Measurements from ENCODE around the gene VWA2.

Gene VWA2, protein sequence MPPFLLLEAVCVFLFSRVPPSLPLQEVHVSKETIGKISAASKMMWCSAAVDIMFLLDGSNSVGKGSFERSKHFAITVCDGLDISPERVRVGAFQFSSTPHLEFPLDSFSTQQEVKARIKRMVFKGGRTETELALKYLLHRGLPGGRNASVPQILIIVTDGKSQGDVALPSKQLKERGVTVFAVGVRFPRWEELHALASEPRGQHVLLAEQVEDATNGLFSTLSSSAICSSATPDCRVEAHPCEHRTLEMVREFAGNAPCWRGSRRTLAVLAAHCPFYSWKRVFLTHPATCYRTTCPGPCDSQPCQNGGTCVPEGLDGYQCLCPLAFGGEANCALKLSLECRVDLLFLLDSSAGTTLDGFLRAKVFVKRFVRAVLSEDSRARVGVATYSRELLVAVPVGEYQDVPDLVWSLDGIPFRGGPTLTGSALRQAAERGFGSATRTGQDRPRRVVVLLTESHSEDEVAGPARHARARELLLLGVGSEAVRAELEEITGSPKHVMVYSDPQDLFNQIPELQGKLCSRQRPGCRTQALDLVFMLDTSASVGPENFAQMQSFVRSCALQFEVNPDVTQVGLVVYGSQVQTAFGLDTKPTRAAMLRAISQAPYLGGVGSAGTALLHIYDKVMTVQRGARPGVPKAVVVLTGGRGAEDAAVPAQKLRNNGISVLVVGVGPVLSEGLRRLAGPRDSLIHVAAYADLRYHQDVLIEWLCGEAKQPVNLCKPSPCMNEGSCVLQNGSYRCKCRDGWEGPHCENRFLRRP

DNA sequence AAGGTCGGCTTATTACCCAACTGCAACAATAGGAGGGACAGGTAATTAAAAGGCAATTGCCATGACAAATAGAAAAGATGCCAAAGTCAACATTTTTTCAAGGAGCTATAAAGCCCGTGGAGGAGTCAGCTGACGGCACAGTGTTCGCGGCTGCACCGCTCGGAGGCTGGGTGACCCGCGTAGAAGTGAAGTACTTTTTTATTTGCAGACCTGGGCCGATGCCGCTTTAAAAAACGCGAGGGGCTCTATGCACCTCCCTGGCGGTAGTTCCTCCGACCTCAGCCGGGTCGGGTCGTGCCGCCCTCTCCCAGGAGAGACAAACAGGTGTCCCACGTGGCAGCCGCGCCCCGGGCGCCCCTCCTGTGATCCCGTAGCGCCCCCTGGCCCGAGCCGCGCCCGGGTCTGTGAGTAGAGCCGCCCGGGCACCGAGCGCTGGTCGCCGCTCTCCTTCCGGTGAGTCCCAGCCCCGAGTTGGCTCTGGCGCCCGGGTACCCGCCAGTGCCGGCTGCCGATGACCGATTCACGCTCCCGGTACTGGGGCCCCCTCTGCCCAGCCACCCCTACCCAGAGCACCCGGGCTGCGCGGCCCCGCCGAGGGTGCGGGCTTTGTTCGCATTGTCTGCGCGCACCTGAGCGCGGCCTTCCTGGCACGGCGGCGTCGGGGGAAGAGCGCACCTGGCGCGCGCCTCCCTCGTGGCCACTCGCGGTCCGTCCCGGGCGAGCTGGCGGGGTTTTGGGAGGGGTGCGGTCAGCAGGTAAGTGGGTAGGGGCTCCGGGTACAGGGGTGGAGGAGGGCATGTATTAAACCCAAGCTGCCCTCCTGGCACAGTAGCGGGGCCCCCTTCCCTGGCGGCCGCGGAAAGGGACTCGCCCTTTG, at the start of gene VWA2:
TSS of gene VWA2 (plus strand) at position 138 of the 877 bp plus-strand sequence. CDS start 9,460 bp downstream, outside the sequence.
- DNase-seq = no peak

DNA sequence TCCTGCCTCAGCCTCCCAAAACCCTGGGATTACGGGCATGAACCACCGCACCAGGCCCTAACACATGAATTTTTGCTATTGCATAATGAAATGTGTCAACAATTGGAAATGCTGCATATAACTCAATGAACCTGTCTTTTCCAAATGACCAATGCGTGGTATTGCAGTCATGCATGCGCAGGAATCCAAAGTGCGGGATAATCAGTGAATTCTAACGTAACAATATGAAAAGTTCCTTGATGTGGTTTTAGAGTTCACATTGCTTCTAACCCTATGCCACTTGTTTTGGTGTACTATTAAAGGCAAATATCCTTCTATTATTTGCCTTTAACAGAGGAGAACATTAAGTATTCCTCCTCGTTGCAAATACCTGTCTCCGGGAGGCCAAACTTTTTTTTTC, 49.4 kb upstream of the VWA2 start:
- no peak for DNase-seq

DNA sequence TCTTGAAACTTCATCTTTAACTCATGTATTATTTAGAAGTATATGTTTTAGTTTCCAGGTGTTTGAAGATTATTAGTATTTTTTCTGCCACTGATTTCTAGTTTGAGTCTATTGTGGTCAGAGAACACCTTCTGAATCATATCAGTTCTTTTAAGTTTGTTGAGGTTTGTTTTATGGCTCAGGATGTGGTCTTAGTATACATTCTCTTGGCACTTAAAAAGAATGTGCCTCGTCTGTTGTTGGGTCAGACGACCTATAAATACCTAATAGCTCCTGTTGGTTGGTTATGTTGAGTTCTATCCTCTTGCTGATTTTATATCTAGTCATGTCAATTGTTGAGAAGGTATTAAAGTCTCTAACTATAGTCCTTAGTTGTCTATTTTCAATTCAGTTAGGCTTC, 44.0 kb upstream of the VWA2 start:
- DNase-seq = no peak

DNA sequence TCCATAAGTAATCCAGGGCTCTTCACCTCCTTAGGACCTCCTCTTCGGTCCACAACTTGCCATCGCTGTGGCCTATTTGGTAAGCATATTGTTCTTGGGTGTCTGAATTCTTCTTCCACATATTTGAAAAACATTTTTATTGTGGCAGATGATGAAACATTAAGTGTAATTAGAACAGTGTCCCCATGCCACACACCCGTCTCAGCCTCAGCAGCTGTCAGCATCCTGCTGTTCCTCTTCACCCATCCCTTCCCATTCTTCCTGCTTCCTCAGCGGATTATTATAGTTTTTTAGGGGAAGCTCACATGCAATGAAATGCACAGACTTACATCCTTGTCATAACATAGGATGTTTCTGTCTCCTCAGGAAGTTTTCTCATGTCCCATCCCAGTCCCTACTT, 39.8 kb upstream of the VWA2 start:
- no peak for DNase-seq

DNA sequence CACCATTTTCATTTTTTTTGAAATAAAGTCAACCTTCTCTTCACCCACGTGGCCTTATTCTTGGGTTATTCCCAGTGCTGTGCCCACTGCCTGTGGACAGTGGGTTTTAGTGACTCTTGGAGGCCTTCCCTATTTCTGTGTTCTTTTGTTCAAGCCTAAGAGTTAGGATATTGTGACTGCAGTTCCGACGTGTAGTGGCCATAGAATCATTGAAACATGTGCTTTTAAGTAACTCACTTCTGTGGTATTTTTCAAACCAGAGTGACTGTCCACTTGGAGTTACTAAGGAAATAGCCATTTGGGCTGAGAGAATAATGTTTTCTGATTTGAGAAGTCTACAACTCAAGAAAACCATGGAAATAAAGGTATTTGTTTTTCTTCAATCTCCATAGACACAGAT, 36.2 kb upstream of the VWA2 start:
- no peak for DNase-seq

DNA sequence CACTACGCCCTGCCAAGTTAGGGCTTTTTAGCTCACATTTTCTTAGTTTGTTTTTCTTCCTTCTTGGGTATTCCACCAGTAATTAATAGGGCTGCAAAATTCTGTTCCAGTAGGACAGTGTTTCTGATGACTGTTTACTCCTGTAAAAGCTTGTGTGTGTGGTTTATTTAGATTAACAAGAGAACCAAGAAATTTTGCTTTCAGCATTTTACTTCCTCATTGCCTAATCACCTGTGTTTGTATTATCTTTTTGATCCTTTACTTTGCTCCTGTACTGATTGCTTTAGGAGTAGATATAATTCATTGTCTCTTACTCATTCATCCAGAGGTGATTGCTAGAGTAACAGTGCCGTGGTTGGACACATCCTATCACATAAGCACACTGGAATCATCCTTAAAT, 32.2 kb upstream of the VWA2 start:
- DNase-seq = no peak

DNA sequence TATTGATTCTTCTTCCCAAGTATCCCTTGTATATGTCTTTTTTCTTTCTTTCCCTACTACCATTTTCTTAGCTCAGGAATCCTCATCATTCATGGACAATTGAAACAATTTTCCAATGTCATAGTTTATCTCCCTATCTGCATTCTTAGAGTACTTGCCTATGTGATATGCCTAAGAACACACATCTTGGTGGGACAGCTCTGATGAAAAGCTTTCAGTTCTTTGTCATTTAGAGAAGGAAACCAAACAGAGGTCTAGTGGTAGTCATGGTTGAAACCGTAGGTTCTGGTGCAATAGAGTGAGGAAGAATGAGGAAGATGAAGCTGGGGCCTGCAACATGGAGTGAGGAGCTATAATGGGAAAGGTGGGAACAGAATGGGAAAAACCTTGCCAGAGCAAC, 31.7 kb upstream of the VWA2 start:
- DNase-seq = no peak

DNA sequence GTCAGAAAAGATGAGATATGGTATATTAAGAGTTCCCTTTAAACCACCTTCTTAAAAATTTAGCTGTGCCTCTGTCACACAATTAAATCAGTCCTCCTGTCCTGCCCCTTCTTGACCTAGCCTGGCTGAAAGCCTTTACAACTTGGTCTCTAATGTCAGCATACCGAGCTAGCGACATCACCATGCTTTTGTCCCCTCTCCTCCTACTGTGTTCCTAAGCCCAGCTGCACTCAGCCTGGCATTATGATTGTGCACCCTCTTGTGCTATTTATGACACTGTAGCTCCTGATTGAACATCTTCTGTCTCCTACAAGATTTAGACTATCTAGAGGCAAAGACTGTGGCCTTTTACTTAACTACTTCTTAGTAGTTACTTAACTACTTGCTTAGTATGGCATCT, 30.7 kb upstream of the VWA2 start:
- DNase-seq = no peak

DNA sequence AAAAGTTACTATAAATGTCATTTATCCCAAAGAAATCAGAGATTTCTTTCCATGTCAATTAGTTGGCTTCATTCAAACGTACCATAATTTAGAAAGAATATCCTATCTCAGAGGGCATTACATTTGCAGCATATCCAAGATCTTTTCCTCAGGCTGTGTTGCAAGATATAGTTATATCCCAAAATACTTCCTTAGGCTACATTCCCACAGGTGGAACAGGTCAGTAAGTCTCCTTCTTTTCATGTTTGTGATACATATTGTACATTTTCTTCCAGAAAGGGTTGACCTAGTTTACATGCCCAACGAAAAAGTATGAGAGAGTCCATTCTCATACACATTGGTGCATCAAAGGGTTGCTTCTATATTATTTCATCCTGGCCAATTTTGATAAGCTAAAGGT, 26.9 kb upstream of the VWA2 start:
- DNase-seq = no peak

DNA sequence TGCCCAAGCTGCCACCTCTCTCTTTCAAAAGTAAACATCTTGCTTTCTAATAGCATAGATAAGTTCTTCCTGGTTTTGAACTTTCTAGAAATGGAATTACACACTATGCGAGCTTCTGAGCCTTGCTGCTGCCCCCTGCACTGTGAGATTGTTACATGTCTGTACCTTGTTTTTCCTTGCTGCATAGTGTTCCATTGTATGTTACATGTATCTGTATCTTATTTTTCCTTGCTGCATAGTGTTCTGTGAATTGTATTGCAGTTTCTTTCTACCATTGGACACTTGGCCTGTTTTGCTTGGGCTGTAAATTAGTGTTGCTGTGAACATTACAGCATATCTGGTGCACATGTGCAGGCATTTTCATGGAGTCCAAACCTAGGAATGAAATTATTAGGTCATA, 24.0 kb upstream of the VWA2 start:
- DNase-seq = no peak

DNA sequence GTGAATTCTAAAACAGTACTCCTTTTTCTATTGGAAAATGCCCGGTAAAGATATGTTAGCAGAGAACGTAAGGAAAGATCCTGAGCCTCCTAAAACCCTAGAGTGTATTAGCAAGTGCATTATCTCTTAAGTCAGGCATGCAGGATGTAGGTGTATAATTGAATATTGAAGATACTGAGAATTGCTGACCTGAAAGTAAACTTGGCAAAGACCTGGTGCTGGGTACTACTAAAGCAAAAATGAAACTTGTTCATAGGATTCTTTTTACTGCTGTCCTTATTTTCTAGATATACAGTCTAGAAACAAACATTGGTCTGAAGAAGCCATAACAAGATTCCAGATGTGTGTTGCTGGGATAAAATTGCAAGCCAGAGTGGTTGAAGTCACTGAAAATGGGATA, 18.8 kb upstream of the VWA2 start:
- no peak for DNase-seq

DNA sequence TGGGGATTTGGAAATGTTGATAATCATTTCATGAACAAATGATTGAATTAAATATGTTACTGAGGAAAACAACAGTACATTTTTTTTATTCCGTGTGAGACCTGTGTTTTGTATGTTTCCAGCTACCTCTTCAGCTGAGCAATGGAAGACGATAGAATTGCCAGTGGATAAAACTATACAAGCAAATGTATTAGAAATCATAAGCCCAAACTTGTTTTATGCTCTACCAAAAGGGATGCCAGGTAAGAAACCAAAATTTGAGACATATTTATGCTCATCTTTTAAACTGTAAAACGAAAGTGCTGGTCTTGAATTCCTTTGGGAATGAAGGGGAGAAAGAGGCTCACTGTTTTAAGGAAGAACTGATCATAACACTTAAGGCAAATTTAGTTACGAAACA, 17.8 kb upstream of the VWA2 start:
- no peak for DNase-seq

DNA sequence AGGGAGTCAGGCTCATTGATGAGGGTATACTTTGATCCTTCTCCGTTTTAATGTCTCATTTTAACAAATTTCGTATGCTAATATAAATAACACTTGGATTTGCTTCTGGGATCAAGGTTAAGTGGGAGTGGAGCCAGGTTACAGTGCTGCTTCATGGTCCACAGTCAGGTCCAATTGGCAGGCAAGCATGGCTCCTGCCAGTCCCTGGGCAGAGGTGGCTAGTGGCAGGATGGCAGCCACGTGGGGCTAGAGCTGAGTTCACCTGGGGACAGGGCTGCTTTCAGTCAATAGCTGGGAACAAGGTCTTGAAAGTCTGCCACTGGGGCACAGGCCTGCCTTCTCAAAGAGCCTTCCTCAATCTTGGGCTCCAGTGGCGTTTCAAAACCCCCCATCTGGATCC, 16.0 kb upstream of the VWA2 start:
- no peak for DNase-seq

DNA sequence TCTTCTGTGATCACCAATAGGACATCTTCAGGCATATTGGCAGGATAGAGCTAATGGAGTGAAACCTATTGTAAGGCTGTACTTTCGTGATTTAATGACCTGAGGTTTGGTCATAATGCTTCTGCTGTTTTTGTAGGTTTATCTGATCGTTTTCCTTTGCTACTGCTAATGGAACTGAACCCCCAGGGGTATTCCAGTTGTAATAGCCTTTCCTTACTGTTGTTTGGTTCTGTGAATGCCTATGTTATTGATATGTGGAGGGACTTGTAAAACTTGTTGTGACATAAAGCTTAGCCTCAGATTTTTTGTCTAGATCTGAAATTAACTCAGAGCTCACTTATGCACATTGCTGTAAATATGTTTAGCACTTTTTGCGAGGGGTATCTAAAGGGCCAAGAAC, 10.9 kb upstream of the VWA2 start:
- DNase-seq = no peak

DNA sequence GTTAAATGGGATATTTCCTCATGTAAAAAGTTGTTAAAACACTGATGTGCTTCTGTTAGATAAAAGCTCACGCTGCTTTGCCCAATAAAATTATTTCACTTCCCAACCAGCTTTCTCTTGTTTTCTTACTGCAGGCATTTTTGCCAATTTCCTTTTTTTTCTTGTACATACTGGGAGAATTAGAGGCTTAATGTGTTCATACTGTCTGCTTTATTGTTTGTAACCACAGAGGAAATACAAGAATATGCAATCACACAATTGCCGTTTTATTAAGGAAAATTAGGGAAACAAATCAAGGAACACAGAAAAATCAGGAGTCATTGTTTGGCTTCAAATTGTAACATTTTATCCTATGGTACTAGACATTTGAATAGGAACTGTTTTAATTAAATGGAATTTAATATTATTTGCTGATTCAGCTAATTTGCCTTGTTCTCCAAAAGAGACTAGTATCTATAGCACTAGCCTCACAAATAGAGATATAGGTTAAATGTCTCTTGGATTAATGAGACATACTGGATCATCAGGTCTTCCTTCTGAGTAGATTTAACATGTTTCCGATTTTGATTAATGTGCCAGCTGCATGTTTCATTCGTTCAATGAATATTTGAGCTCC, 6.4 kb upstream of the VWA2 start:
- no peak for DNase-seq

DNA sequence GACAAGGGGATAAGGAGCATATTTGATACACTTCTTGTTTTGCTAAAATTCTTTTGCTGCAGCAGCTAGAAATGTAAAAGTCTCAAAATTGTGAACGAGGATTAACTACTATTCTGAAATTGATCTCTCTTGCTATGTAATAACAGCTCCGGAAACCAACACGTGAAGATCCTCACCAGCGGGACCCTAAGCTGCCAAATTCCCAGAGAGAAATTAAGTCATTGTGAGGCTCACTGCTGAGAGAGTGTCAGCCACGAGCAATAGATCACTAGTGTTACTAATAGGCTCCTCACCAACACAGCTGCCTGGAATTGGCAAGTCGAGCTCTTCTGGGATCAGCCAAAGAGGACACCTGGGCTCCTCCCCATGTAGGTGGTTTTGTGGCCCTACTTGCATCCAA, 5.6 kb upstream of the VWA2 start:
- DNase-seq = no peak

DNA sequence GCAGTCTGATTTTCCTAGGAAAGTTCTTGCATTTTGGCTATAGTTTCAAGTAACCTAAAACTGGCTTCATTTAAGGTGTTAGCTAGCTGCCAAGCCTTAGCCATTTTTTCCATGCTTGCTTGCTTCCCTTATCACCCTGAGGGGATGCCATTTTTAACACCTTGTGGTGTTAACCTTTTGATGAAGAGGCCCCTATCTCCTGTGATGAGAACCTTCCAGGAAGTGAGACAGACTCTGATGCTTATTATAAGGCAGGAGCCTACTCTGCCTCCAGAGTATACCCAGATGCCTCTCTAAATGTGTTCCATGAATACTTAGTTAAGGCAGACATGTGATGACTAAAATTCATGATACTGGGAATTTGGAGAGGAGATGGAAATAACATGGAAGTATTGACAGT, 4.9 kb upstream of the VWA2 start:
- no peak for DNase-seq

DNA sequence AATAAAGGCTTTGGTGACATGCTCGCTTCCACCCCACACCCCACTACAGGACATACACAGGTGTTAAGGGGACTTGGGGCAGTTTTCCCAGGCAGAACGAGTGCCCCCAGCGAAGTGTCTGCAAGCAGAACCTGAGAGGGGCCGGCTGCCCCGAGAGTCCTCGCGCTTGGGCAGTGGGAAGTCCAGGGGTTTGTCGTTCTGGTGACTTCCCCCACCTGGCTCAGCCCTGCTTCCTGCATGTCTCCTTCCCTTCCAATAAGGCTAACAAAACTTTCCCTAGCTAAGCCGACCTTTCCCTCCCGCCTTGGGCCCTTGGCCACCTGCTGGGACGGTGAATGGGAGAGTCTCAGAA, 916 bp downstream of the VWA2 start:
- no peak for DNase-seq

DNA sequence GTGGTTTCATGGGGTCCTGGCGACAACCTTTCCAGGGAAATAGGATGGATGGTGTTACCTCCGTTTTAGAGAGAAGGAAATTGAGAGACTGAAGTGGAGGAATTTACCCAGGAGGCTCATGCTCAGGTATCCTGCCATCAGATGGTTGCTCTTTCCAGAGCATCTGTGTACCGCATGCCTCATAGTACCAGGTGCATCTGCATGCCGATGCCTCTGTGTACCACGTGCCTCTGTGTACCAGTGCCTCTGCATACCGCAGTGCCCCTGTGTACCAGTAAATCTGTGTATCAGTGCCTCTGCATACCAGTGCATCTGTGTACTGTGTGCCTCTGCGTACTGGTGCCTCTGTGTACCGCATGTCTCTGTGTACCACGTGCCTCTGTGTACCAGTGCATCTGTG, 3.2 kb downstream of the VWA2 start:
- DNase-seq = no peak

DNA sequence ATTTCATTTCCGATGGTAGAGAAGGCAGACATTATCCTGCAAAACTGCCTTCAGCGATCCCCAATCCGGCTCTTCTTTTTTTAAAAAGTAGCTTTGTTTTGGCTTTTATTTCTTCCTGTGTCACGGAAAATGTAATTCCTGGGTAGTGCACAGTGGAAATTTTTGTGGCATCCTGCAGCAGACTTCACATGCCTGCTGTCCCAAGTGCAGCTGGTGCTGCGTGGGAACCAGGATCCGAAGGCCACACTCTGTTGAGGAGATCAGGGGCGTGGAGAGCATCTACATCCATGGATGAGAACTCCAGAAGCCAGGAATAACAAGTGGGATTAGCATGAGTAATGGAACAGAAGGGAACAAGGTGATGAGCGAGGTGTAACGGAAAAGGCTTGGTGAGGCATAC, 4.6 kb downstream of the VWA2 start:
- no peak for DNase-seq

DNA sequence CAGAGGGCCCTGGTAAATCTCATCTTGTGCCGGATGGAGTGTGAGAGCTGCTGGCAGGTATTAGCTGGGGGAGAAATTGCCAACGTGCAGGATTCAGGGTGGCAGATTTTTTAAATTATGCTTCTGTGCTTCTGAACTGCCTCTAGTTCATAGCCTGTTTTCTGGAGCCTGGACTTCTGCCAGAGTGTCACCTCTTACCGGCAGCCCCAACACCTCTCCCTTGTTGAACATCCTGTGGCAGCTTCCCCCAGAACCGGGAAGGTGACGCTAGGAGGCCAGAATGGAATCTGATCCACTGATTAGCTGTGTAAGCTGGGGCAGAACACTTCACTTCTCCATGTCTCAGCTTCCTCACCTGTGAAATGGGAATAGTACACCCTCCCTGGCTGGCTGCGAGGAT, 5.1 kb downstream of the VWA2 start:
- no peak for DNase-seq

DNA sequence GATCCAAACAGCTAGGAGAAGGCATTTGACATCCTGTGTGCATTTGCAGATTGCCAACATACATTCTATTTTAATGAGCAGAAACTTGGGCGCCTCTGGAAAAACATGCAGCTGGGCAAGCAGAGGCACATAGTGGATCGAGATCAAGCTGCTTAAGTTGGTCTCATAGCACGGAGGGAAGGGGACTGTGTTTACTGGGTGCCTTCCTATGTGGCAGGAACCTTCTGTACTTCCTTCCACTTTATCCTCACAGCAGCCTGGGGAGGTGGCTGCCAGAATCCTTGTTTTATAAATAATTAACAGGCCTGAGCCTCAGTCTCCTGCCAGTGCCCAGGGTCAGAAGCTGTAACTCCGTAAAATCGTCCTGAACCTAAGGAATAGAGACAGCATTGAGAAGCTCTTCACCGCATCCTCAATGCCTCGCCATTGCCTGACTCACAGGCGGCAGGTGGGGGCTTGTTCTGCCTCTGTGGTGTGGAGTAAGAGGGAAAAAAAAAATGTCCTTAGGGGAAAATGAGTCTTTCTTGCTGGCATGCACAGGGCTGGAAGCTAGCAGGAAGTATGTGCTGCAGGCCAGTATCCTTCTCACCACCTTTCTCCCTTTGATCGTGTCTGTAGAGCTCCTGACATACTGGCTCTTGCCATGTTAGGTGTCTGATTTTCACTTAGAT, 6.2 kb downstream of the VWA2 start:
- DNase-seq = no peak
